ENCODE results near the gene EPN3.

DNA sequence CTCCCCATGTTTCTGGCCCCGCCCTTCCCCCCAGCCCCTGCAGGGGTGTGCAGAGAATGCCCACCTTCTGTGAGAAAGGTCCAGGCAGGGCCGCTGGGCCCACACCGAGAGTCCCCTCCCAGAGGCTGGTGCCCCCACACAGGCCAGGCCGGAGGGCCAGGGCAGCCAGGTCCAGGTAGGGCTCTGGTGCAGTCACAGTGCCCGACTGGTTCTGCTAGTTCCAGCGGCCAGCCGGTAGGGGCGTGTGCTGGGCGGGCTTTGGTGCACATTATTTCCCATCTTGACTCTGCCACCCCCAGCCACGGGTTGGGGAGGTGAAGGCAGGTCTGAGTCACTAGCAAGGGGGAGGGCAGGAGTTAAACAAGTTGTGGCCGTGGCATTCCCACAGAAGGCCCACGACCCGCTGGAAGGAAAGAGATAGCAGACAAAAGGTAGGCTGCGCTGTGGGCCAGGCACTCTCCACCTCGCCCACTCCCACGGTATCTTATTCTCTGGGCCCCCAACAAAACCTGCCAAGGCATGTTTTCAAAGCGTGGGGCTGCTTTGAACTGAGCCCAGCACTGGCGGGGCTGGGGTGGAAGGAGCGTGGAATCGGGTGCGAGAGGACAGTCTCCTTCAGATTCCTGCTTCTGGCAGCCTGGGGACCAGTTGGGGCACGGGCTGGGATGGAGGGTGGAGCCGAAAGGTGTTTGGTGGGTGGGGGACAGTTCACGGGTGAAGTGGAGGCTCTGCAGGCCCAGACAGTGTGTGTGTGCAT is 1.9 kb downstream of the EPN3 start:
- TF ChIP-seq, protein P1, sequence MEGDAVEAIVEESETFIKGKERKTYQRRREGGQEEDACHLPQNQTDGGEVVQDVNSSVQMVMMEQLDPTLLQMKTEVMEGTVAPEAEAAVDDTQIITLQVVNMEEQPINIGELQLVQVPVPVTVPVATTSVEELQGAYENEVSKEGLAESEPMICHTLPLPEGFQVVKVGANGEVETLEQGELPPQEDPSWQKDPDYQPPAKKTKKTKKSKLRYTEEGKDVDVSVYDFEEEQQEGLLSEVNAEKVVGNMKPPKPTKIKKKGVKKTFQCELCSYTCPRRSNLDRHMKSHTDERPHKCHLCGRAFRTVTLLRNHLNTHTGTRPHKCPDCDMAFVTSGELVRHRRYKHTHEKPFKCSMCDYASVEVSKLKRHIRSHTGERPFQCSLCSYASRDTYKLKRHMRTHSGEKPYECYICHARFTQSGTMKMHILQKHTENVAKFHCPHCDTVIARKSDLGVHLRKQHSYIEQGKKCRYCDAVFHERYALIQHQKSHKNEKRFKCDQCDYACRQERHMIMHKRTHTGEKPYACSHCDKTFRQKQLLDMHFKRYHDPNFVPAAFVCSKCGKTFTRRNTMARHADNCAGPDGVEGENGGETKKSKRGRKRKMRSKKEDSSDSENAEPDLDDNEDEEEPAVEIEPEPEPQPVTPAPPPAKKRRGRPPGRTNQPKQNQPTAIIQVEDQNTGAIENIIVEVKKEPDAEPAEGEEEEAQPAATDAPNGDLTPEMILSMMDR (IDR thresholded peaks at IDR 0.05; ENCODE audit: poor library complexity) = peak; percentile 28
- TF ChIP-seq EZH2 (IDR thresholded peaks at IDR 0.05; ENCODE audit: borderline replicate concordance) = no peak
